Neural crest cell (in vitro differentiated cells): ENCODE data around the gene RALGDS. TPM values are rescaled to one million over a fixed set of nuclear protein-coding genes. Genes with fewer than 3 reads are reported as not detected.

Experiments
- DNase-seq: peaks from one replicate; pipeline ENCODE4 v3.0.0; 2021; ENCODE audit warnings: low read depth, mixed read lengths, low spot score
- H3K27ac Mint-ChIP-seq: one replicate; pipeline ENCODE4 v1.8.0; 2021; ENCODE audit warnings: mild to moderate bottlenecking, mixed read lengths; ENCODE audit not compliant: unreplicated experiment
- H3K27me3 Mint-ChIP-seq: 2 replicates; pipeline ENCODE4 v1.8.0; 2021; ENCODE audit warnings: low read depth, mild to moderate bottlenecking, mixed read lengths
- H3K36me3 Mint-ChIP-seq: 2 replicates; pipeline ENCODE4 v1.8.0; 2021; ENCODE audit warnings: low read depth, mild to moderate bottlenecking, mixed read lengths
- H3K4me1 Mint-ChIP-seq: 2 replicates; pipeline ENCODE4 v1.8.0; 2021; ENCODE audit warnings: mixed read lengths
- H3K4me3 Mint-ChIP-seq: one replicate; pipeline ENCODE4 v1.8.0; 2021; ENCODE audit warnings: mild to moderate bottlenecking, mixed read lengths
- H3K9me3 Mint-ChIP-seq: 2 replicates; pipeline ENCODE4 v1.8.0; 2021; ENCODE audit warnings: mixed read lengths
- CTCF ChIP-seq: fragments of 200-600 bp; sonication (generic); conservative IDR thresholded peaks from 2 replicates; pipeline ENCODE4 v1.5.0; 2021; ENCODE audit warnings: antibody characterized with exemption, mild to moderate bottlenecking
- microRNA-seq: library from miRNA; unstranded; fragments of <30 nt; microRNA quantifications from one replicate; pipeline ENCODE4, GENCODE V29; 2020
- total RNA-seq: library from RNA; stranded (reverse); gene quantifications from 2 replicates; pipeline ENCODE4 v1.2.1, GENCODE V29; 2021

Gene RALGDS
- total RNA-seq, 1 donor from 2014 or later: 73.8 TPM

GRCh38 chr9:133048595-133048994 is 72.4 kb downstream of the RALGDS start:
- no peak for DNase-seq
- Mint-ChIP-seq H3K4me3 (no peak overlapping the region), H3K9me3 (no peaks in the 10 kb centered on the region), H3K27ac (no peak overlapping the region), H3K27me3 (no peaks in the 10 kb centered on the region), H3K4me1 (no peaks in the 10 kb centered on the region), H3K36me3 (peaks cover 5% of the 10 kb centered on the region)
- no peak for TF ChIP-seq CTCF

Small RNAs within 50 kb of the gene (microRNA-seq; reads per million reads assigned to microRNA genes)
- 50.3 reads per million, percentile 51 among the genes with 10 or more reads in this experiment for gene MIR6877

Other genes starting within 250 kb of the RALGDS start
- gene AK8, start 243.0 kb downstream of the RALGDS start, total RNA-seq: 0.96 and 1.3 TPM in 2 replicates
- gene SPACA9, start 242.3 kb downstream of the RALGDS start, total RNA-seq: 3.6 and 4.1 TPM in 2 replicates
- gene TSC1, start 176.6 kb downstream of the RALGDS start, total RNA-seq: 50.9 and 57.4 TPM in 2 replicates
- not detected in 2 replicates for gene GFI1B, start 142.5 kb downstream of the RALGDS start, total RNA-seq
- 105 and 108 TPM in 2 replicates for gene GTF3C5, start 90.2 kb downstream of the RALGDS start, total RNA-seq
- gene CEL, start 59.3 kb downstream of the RALGDS start, total RNA-seq: 3.5 and 3.6 TPM in 2 replicates
- 12.9 and 13.8 TPM in 2 replicates for gene GBGT1, start 42.7 kb upstream of the RALGDS start, total RNA-seq
- gene OBP2B, start 88.0 kb upstream of the RALGDS start, total RNA-seq: not detected in 2 replicates
- gene ABO, start 154.0 kb upstream of the RALGDS start, total RNA-seq: 0.11 and 0.40 TPM in 2 replicates
- gene SURF6, start 214.9 kb upstream of the RALGDS start, total RNA-seq: 22.4 and 23.9 TPM in 2 replicates
- 69.7 and 70.6 TPM in 2 replicates for gene MED22, start 226.9 kb upstream of the RALGDS start, total RNA-seq
- gene RPL7A, start 227.0 kb upstream of the RALGDS start, total RNA-seq: 2,746 and 2,748 TPM in 2 replicates
- 32.0 and 32.1 TPM in 2 replicates for gene SURF1, start 235.2 kb upstream of the RALGDS start, total RNA-seq
- 31.8 and 34.3 TPM in 2 replicates for gene SURF2, start 235.3 kb upstream of the RALGDS start, total RNA-seq